Breast epithelium (tissue), 4 donors: ENCODE data around the gene TDRD15. TPM values are rescaled to one million over a fixed set of nuclear protein-coding genes. Genes with fewer than 3 reads are reported as not detected.
"Not testable (repeated sequence)": the region's sequence is repeated elsewhere in the genome, so short reads cannot be mapped to it uniquely, and the experiment has no call there.

Experiments
- DNase-seq, 2 donors: peaks; one replicate each; pipeline ENCODE4 v3.0.0-alpha.2; 2019; ENCODE audit warnings: low spot score in 2 of 2
- H3K27ac ChIP-seq, 2 donors: fragments of 200-600 bp; sonication (generic) in 1 of 2; one replicate each; pipeline ENCODE4 v1.5.1; 2016 to 2019; ENCODE audit warnings: mild to moderate bottlenecking in 1 of 2
- H3K27me3 ChIP-seq, 2 donors: fragments of 200-600 bp; sonication (generic) in 1 of 2; one replicate each; pipeline versions ENCODE4 v1.5.1 to v1.6.0; 2017 to 2019; ENCODE audit warnings: control low read depth in 1 of 2, mild to moderate bottlenecking in 1 of 2
- H3K36me3 ChIP-seq: fragments of 200-600 bp; one replicate; pipeline ENCODE4 v1.5.1; 2019
- H3K4me1 ChIP-seq, 2 donors: fragments of 200-600 bp; sonication (generic); one replicate each; pipeline ENCODE4 v1.5.1; 2016 to 2019; ENCODE audit warnings: control low read depth in 1 of 2
- H3K4me3 ChIP-seq, 3 donors: fragments of 200-600 bp; sonication (generic); 1 replicate in 2 of 3; 2 replicates in 1 of 3; pipeline ENCODE4 v1.5.1; 2016 to 2019; ENCODE audit warnings: mild to moderate bottlenecking in 3 of 3, moderate library complexity in 2 of 3
- H3K9me3 ChIP-seq, 2 donors: fragments of 200-600 bp; sonication (generic) in 1 of 2; one replicate each; pipeline ENCODE4 v1.5.1; 2016 to 2019; ENCODE audit warnings: control low read depth in 1 of 2
- POLR2A ChIP-seq: fragments of 450-650 bp; IDR thresholded peaks from one replicate; pipeline ENCODE4 v1.6.1; 2016; ENCODE audit warnings: antibody characterized with exemption, mild to moderate bottlenecking, moderate library complexity
- POLR2AphosphoS5 ChIP-seq, 3 donors: sonication (generic); formaldehyde crosslinking; IDR thresholded peaks; one replicate each; pipeline ENCODE4 v1.6.1; 2017; ENCODE audit warnings: antibody characterized with exemption in 3 of 3
- intact Hi-C: fragments of 100-400 bp; cut with DNase I; formaldehyde crosslinking; loops from one replicate; pipeline ENCODE4 v1.15.1; 2023; ENCODE audit warnings: low total_unique reads
- total RNA-seq, 3 donors: library from RNA; depleted of rRNA; stranded (reverse); fragments of >200 nt; gene quantifications; one replicate each; pipeline ENCODE4 v1.1.0, GENCODE V29; 2016
- TF ChIP-seq, protein P1 (sequence below), 3 donors: fragments of 450-650 bp; IDR thresholded peaks; one replicate each; pipeline ENCODE4 v1.5.1; 2016 to 2017; ENCODE audit warnings: antibody characterized with exemption in 3 of 3, mild to moderate bottlenecking in 3 of 3, moderate library complexity in 3 of 3

The TDRD15 gene
- total RNA-seq, 3 donors from 2014 or later = 0.59 TPM; not detected in 2

DNA sequence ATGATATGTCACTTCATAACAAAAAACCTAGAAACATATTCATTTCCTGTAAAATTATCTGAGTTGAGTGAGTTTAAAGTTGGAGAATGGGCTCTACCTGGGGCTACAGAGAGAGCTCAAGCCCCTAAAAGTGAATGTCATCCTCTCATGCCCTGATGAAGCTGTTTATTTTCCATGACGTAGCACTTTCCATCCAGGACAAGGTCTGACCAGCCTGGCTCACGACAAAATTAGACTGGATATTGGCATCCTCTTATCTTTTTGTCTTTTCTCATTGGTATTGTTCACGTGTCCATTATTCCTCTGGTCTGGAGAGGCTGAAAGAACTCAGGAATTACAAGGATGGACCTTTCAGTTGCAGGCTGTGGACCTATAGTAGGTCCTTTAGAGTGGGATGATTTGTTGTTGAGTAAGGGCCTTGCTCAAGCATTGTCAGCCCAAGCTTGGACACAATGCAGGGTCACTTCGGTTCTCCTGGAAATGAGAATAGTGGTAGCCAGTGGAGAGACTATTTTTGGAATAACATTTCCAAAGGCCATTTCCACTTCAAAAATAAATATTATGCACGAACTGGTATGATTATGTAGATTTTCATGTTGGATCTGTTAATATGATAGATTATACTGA is 24.4 kb upstream of the TDRD15 start:
- H3K27me3 ChIP-seq = no peaks in the 10 kb centered on the region
- intact Hi-C loops = no loop called here
- DNase-seq = no peak
- no peak overlapping the region for H3K27ac ChIP-seq
- no peaks in the 10 kb centered on the region for H3K4me1 ChIP-seq
- no peaks in the 10 kb centered on the region for H3K36me3 ChIP-seq
- no peaks in the 10 kb centered on the region for H3K9me3 ChIP-seq
- TF ChIP-seq POLR2AphosphoS5 (IDR thresholded peaks at IDR 0.05) = no peak
- no peak for TF ChIP-seq POLR2A
- TF ChIP-seq, protein P1, sequence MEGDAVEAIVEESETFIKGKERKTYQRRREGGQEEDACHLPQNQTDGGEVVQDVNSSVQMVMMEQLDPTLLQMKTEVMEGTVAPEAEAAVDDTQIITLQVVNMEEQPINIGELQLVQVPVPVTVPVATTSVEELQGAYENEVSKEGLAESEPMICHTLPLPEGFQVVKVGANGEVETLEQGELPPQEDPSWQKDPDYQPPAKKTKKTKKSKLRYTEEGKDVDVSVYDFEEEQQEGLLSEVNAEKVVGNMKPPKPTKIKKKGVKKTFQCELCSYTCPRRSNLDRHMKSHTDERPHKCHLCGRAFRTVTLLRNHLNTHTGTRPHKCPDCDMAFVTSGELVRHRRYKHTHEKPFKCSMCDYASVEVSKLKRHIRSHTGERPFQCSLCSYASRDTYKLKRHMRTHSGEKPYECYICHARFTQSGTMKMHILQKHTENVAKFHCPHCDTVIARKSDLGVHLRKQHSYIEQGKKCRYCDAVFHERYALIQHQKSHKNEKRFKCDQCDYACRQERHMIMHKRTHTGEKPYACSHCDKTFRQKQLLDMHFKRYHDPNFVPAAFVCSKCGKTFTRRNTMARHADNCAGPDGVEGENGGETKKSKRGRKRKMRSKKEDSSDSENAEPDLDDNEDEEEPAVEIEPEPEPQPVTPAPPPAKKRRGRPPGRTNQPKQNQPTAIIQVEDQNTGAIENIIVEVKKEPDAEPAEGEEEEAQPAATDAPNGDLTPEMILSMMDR (IDR thresholded peaks at IDR 0.05) = no peak
- no peak overlapping the region for H3K4me3 ChIP-seq

DNA sequence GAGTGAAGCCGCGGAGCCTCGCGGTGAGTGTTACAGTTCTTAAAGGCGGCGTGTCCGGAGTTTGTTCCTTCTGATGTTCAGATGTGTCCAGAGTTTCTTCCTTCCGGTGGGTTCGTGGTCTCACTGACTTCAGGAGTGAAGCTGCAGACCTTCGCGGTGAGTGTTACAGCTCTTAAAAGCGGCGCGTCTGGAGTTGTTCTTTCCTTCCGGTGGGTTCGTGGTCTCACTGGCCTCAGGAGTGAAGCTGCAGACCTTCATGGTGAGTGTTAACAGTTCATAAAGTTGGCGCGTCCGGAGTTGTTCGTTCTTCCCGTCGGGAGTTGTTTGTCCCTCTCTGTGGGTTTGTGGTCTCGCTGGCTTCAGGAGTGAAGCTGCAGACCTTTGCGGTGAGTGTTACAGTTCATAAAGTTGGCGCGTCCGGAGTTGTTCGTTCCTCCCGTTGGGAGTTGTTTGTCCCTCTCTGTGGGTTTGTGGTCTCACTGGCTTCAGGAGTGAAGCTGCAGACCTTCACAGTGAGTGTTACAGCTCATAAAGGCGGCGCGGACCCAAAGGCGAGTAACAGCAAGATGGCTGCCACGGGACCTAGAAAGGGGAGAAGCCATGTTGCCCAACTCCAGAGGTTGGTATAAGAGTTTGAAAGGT is 22.1 kb upstream of the TDRD15 start:
- H3K27ac ChIP-seq, DNase-seq, H3K9me3 ChIP-seq, H3K4me1 ChIP-seq, H3K4me3 ChIP-seq, H3K36me3 ChIP-seq, intact Hi-C loops, H3K27me3 ChIP-seq: not testable (repeated sequence)

DNA sequence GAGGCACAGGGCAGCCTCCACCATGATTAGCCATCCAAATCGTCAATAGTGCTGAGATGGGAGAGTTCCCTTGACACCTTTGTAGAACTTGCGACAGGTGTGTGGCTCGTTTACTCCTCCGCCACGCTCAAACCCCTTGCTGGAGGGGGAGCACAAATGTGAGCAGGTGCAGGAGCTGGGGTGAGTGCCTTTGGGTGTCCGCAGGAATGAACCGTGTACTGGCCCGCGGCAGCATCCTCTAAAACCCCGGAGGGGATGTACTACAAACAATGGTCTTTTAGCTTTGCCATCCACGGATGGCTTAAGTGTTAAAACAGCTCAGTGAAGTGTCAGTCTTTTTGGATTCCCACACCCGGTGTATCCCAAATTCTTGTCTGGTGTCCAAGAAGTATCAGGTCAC is 21.4 kb upstream of the TDRD15 start:
- DNase-seq = no peak
- no peaks in the 10 kb centered on the region for H3K9me3 ChIP-seq
- intact Hi-C loops = no loop called here
- H3K27ac ChIP-seq = no peak overlapping the region
- H3K36me3 ChIP-seq = no peaks in the 10 kb centered on the region
- no peak overlapping the region for H3K4me3 ChIP-seq
- TF ChIP-seq, protein P1 (IDR thresholded peaks at IDR 0.05) = no peak
- TF ChIP-seq POLR2AphosphoS5 (IDR thresholded peaks at IDR 0.05) = no peak
- no peak for TF ChIP-seq POLR2A
- no peaks in the 10 kb centered on the region for H3K4me1 ChIP-seq
- H3K27me3 ChIP-seq = no peaks in the 10 kb centered on the region

- intact Hi-C loops = no loop called here
- no peaks in the 10 kb centered on the region for H3K27me3 ChIP-seq
- H3K36me3 ChIP-seq = no peaks in the 10 kb centered on the region
- no peak overlapping the region for H3K4me3 ChIP-seq
- H3K4me1 ChIP-seq = no peaks in the 10 kb centered on the region
- TF ChIP-seq POLR2AphosphoS5 (IDR thresholded peaks at IDR 0.05) (no peak), POLR2A (no peak)
- TF ChIP-seq, protein P1 (IDR thresholded peaks at IDR 0.05) = no peak
- H3K27ac ChIP-seq = no peak overlapping the region
- no peak for DNase-seq
- H3K9me3 ChIP-seq = no peaks in the 10 kb centered on the region
Measured at GRCh38 chr2:21103274-21103891, 20.4 kb upstream of the TDRD15 start.

- DNase-seq = no peak
- H3K36me3 ChIP-seq = no peaks in the 10 kb centered on the region
- H3K27ac ChIP-seq = no peak overlapping the region
- intact Hi-C loops = no loop called here
- no peaks in the 10 kb centered on the region for H3K4me1 ChIP-seq
- no peaks in the 10 kb centered on the region for H3K27me3 ChIP-seq
- TF ChIP-seq, protein P1 (IDR thresholded peaks at IDR 0.05) = no peak
- TF ChIP-seq POLR2A (no peak), POLR2AphosphoS5 (IDR thresholded peaks at IDR 0.05) (no peak)
- H3K9me3 ChIP-seq = no peaks in the 10 kb centered on the region
- H3K4me3 ChIP-seq = no peak overlapping the region
Measured at GRCh38 chr2:21104030-21104660, 19.6 kb upstream of the TDRD15 start.
